Stomach smooth muscle (tissue), 2 donors: Measurements from ENCODE around the gene TRIM2.

Experiments
- H3K27ac ChIP-seq: one replicate; pipeline ENCODE4 v1.7.0; 2013; ENCODE audit warnings: mild to moderate bottlenecking, low read length, inconsistent platforms
- H3K27me3 ChIP-seq, 2 donors: one replicate each; pipeline ENCODE4 v1.7.0; 2013; ENCODE audit warnings: low read length in 2 of 2; ENCODE audit not compliant: insufficient read depth in 2 of 2, control insufficient read depth in 1 of 2
- H3K36me3 ChIP-seq, 2 donors: one replicate each; pipeline ENCODE4 v1.7.0; 2013; ENCODE audit warnings: low read length in 2 of 2; ENCODE audit not compliant: control insufficient read depth in 2 of 2, insufficient read depth in 2 of 2
- H3K4me1 ChIP-seq: one replicate; pipeline ENCODE4 v1.7.0; 2013; ENCODE audit warnings: low read length; ENCODE audit not compliant: control insufficient read depth, insufficient read depth
- H3K4me3 ChIP-seq, 2 donors: one replicate each; pipeline ENCODE4 v1.7.0; 2013; ENCODE audit warnings: low read length in 2 of 2
- H3K9ac ChIP-seq, 2 donors: one replicate each; pipeline ENCODE4 v1.7.0; 2013; ENCODE audit warnings: low read length in 2 of 2, mild to moderate bottlenecking in 1 of 2
- H3K9me3 ChIP-seq, 2 donors: one replicate each; pipeline ENCODE4 v1.7.0; 2013; ENCODE audit warnings: low read length in 2 of 2; ENCODE audit not compliant: control insufficient read depth in 2 of 2
- donor health status: healthy.
- donor health status: Pancreatic carcinoma.

Gene TRIM2

DNA sequence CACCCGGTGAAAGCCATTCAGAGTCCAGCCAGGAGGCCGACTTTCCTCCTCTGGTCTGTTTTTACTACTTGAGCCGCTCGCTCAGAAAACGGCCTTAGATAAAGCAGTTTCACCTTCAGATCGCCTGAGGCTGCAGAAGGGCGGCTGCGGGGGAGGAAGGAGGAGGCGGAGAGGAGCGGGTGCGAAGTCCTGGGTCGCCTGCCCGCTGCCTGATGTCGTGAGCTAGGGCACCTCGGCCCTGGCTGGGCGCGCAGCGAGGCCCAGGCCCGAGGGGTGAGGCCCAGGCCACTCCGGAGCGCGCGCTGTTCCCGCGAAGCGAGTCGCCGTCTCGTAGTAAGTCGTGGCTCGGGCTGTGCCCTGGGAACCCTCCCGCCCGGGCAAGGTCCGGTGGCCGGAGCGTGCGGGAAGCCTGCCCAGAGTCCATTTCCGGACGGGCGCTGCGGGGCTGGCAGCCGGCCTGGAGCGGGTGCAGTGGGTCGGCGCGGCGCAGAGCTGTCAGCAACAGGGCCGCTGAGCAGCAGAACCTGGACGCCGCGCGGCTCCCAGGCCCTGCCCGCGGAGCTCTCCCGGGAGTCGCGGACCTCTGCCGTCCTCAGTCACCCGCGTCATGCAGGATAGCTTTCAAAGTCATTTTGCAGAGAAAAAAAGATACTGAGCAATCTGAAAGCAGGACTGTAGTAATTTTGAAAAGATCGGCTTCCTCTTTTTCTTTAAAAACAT is 18.6 kb downstream of the TRIM2 start:
- peak overlapping the region; percentile 87 for H3K27ac ChIP-seq
- peaks cover 9% of the 10 kb centered on the region for H3K4me1 ChIP-seq
- no peaks in the 10 kb centered on the region for H3K27me3 ChIP-seq
- peak overlapping the region; percentile 81 to 86 for H3K9ac ChIP-seq
- H3K4me3 ChIP-seq: peak overlapping the region; percentile 80 to 84
- H3K9me3 ChIP-seq: no peaks in the 10 kb centered on the region
- H3K36me3 ChIP-seq: no peaks in the 10 kb centered on the region

GRCh38 chr4:153223427-153223801 is 19.2 kb downstream of the TRIM2 start:
- peak overlapping the region; percentile 87 for H3K27ac ChIP-seq
- no peaks in the 10 kb centered on the region for H3K27me3 ChIP-seq
- peak overlapping the region; percentile 81 to 86 for H3K9ac ChIP-seq
- H3K4me1 ChIP-seq: peaks cover 13% of the 10 kb centered on the region
- peak overlapping the region; percentile 80 to 84 for H3K4me3 ChIP-seq
- no peaks in the 10 kb centered on the region for H3K9me3 ChIP-seq
- no peaks in the 10 kb centered on the region for H3K36me3 ChIP-seq

- peak overlapping the region; percentile 87 for H3K27ac ChIP-seq
- peaks cover 13% of the 10 kb centered on the region for H3K4me1 ChIP-seq
- no peaks in the 10 kb centered on the region for H3K36me3 ChIP-seq
- peak overlapping the region; percentile 80 to 84 for H3K4me3 ChIP-seq
- H3K27me3 ChIP-seq: no peaks in the 10 kb centered on the region
- H3K9ac ChIP-seq: peak overlapping the region; percentile 81 to 86
- H3K9me3 ChIP-seq: no peaks in the 10 kb centered on the region
These were observed 19.7 kb downstream of the TRIM2 start for GRCh38 chr4:153223930-153224329.

DNA sequence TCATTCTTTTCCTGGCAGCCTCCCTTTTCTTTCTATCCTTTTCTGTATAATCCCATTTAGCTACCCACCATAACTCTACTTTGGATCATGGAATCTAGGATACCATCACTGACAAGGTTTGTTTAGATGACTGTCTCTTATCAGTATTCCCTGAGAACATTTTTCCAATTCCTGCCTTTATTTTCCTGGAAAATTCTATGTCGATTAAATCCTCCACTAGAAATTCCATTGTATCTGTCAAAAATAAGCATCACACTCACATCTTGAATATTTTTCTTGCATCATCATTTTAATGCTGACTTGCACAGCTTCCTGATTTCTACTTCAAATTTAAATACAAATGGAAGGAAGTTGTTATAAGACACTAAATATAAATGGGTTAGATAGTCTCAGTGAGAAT is 20.2 kb downstream of the TRIM2 start:
- Histone ChIP-seq H3K27me3 (no peaks in the 10 kb centered on the region), H3K4me3 (peak overlapping the region; percentile 80 to 84), H3K9ac (peak overlapping the region; percentile 81 to 86), H3K4me1 (peaks cover 13% of the 10 kb centered on the region), H3K36me3 (no peaks in the 10 kb centered on the region), H3K27ac (peak overlapping the region; percentile 87), H3K9me3 (no peaks in the 10 kb centered on the region)

DNA sequence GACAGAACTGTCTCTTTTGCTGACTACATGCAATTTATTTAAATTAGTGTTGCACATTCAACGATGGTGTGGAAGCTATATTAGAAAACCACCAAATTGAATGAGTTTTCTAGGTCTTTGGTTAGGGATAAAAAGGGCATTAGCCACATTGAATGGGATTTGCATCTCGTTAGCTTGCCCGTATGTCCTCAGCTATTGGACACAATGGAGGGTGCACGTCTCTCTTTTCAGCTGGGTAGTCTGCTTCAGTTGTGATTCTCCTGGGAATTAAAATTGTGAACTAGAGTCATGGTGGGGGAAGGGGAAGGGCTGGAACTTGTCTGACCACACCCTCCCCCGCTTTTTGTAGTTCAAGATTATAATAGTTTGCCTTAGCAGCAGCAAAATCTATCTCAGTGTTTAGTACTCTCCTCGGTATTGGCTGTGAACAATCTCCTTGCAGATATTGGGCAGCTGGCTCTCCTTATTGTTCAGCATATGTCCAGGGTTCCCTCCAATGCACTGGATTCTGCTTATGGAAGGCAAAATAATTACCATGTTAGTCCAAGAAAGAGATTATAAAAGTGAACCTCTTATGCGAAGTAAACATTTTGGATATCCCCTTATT is 23.3 kb downstream of the TRIM2 start:
- H3K4me1 ChIP-seq: peaks cover 14% of the 10 kb centered on the region
- H3K9ac ChIP-seq: no peak overlapping the region

GRCh38 chr4:153228512-153229140 is 24.4 kb downstream of the TRIM2 start:
- Histone ChIP-seq H3K9me3 (no peaks in the 10 kb centered on the region), H3K36me3 (no peaks in the 10 kb centered on the region), H3K4me1 (peaks cover 22% of the 10 kb centered on the region), H3K4me3 (no peak overlapping the region), H3K27me3 (no peaks in the 10 kb centered on the region), H3K27ac (no peak overlapping the region), H3K9ac (no peak overlapping the region)

More for the DNA sequence above, 23.3 kb downstream of the TRIM2 start:
- H3K27me3 ChIP-seq: no peaks in the 10 kb centered on the region
- no peaks in the 10 kb centered on the region for H3K36me3 ChIP-seq
- H3K9me3 ChIP-seq: no peaks in the 10 kb centered on the region
- no peak overlapping the region for H3K27ac ChIP-seq
- H3K4me3 ChIP-seq: no peak overlapping the region

DNA sequence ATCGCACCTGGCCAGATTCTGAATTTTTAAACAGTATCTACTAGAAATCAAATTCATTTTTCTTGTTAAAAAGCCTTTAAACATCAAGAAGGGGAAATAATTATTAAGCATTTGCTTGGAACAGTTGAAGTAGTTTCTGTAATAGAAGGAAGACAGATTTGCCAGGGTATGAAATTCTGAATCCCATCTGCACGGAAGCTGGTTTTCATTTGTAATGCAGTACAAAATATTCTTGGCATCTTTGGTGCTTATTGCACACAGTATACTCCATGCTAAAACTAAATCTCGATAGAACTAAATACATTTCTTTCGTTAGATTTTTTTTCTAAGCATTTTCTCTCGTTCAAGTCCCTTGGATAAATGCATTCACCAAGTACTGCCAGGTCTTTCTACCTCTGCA is 25.3 kb downstream of the TRIM2 start:
- Histone ChIP-seq H3K4me1 (peaks cover 25% of the 10 kb centered on the region), H3K27me3 (no peaks in the 10 kb centered on the region), H3K9me3 (no peaks in the 10 kb centered on the region), H3K9ac (no peak overlapping the region), H3K36me3 (no peaks in the 10 kb centered on the region), H3K4me3 (no peak overlapping the region), H3K27ac (no peak overlapping the region)

GRCh38 chr4:153232768-153233167 is 28.5 kb downstream of the TRIM2 start:
- no peak overlapping the region for H3K27ac ChIP-seq
- no peaks in the 10 kb centered on the region for H3K9me3 ChIP-seq
- no peak overlapping the region for H3K4me3 ChIP-seq
- no peak overlapping the region for H3K9ac ChIP-seq
- peaks cover 28% of the 10 kb centered on the region for H3K4me1 ChIP-seq
- H3K36me3 ChIP-seq: peaks cover 0 to under 1% of the 10 kb centered on the region in 2 donors
- no peaks in the 10 kb centered on the region for H3K27me3 ChIP-seq

DNA sequence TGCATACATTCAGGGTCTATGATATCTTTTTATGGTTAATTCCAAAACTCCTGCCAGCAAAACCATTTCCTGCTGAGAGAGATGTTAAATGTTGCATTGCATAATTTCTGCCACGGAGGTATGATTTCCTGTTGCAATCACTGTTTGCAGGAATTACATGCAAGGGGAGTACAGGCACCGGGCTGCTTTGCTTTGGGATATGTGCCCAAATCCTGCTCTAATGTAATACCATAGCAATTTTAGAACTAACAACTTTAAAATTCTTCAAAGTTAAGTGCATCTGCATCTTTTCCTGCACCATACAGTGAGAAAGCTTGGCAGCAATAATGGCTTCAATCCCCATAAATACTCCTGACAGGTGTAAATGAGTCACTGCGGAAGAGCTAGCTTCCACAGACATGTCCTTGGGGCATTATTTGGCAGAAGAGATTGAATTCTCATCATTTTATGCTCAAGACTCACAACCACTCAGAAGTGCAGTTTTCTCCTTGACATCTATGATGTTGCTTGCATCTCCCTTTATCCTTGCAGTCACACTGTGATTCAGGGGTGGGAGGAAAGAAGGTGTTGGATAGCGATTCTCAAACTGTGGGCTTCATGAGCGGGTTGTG is 29.6 kb downstream of the TRIM2 start:
- Histone ChIP-seq H3K9me3 (no peaks in the 10 kb centered on the region), H3K27me3 (no peaks in the 10 kb centered on the region), H3K4me1 (peaks cover 24% of the 10 kb centered on the region), H3K36me3 (peaks cover 0 to 5% of the 10 kb centered on the region in 2 donors), H3K4me3 (peak overlapping the region in 1 of 2 donors; percentile 35), H3K9ac (no peak overlapping the region), H3K27ac (no peak overlapping the region)

- no peak overlapping the region for H3K9ac ChIP-seq
- no peaks in the 10 kb centered on the region for H3K9me3 ChIP-seq
- no peaks in the 10 kb centered on the region for H3K27me3 ChIP-seq
- peaks cover 24% of the 10 kb centered on the region for H3K4me1 ChIP-seq
- H3K36me3 ChIP-seq: peaks cover 0 to 5% of the 10 kb centered on the region in 2 donors
- no peak overlapping the region for H3K4me3 ChIP-seq
- H3K27ac ChIP-seq: no peak overlapping the region
These were observed 30.6 kb downstream of the TRIM2 start for GRCh38 chr4:153234885-153235284.
